Measurements from ENCODE around the gene IL1RN. TPM values are rescaled to one million over a fixed set of nuclear protein-coding genes. Genes with fewer than 3 reads are reported as not detected.

Gene IL1RN
- total RNA-seq, 1 donor from 2014 or later: not detected

DNA sequence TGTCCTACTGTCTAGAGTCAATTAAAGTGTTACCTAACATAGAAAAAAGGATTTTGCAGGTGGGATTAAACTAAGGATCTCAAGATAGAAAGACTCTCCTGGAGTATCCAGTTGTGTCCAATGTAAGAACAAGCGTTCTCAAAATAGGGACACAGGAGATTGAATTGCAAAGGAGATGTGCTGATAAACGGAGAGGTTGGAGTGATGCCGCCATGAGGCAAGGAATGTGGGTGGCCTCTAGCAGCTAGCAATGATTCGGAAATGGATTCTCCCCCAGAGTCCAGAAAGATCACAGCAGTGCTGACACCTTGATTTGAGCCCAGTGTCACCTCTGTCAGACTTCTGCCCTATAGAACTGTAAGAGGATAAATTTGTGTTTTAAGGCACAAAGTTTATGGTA is 24.1 kb upstream of the IL1RN start:
- no peak for DNase-seq (ENCODE audit: extremely low read depth, low read depth, low spot score)

DNA sequence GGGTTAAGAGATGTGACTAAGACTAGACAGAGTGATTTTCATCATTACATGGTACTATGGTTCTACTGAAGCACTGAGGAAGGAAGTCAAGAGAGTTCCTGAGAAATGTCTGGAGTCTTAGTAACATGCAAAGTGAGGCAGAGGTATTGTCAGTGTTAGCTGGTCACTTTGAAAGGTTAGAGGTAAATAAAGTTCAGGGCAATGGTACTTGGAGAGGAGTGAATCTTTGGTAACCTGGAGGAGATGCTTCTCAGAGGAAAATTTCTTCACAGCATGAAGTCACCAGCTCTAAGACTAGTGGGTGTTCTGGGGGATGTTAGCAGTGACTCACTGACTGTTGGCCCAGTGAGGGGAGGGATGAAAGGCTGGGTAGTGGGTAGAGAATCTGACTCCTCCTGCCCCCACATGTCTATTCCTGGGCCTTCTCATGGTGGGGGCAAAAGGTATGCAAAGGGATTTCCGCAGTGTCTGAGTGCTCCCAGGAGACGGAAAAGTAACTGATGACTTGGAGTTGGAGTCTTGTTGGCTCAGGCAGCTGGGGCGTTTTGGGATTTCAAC is 23.3 kb upstream of the IL1RN start:
- DNase-seq (ENCODE audit: extremely low read depth, low read depth, low spot score): no peak

DNA sequence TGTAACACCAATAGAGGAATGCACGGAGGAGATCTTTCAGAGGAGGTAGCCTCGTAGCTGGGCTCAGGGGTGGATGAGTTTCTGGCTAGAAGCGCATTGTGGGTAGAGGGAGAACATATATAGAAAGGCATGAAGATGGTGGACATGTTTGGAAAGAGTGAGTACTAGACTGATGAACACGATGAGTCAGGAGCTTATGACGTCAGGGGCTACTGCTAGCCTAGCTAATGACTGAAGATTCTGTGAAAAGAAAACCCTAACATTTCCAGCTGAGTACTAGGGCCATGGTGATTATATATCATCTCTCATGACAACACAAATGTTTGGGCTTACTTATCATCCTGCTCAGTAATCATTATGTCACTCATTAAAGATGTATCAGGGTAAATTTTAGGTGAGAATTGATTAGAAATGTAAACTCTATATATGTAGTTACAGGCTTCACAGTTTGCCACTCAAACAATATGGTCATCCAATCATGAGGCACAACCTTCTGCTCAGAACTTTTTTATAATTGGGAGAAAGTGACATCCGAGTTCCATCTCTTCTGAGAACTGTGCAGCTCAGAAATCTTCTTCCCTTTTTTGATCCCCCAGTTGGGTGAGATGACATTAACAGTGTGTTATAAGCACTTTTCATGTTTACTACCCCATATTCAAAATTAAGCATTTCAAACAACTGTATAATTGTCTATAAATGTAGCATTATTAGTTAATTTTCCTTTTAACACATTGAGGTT is 22.2 kb upstream of the IL1RN start:
- DNase-seq (ENCODE audit: extremely low read depth, low read depth, low spot score): no peak

DNA sequence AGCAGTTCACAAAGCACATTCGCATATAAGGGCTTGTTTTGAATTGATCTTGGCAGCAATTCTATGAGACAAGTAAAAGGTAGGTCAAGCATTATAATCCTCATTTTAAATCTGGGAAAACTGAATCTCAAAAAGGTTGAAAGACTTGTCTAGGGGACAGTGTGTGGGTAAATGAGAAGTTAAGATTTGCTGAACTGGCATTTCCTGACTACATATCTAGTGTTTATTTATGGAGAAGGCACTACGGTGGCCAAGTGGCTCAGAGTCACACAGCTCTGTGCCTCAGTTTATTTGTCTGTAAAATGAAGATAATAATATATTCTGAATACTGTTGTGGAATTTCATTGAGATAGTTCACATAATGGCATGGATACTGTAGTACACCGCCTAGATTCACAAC is 16.3 kb upstream of the IL1RN start:
- no peak for DNase-seq (ENCODE audit: extremely low read depth, low read depth, low spot score)

DNA sequence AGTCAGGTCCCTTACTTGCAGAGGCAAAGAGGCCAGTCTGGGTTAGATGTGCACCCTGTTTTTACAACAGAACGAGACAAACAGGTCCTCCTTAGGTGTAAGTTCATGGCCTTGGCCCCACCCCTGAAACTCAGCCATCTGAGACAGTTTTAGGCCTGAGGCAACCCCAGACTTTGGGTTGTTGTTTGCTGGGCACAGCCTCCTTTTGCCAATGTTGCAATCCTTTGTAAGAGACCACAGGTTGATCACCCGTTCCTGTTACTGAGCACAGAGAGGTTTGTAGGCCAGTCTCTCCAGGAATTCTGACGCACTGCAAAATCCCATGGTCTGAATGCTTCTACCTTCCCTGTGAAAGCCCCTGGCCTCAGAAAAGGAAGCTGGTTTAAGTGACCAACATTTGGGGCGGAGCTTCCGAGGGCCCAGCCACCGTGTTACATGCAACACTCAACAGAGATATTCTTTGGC is 15.5 kb upstream of the IL1RN start:
- no peak for DNase-seq (ENCODE audit: extremely low read depth, low read depth, low spot score)

DNA sequence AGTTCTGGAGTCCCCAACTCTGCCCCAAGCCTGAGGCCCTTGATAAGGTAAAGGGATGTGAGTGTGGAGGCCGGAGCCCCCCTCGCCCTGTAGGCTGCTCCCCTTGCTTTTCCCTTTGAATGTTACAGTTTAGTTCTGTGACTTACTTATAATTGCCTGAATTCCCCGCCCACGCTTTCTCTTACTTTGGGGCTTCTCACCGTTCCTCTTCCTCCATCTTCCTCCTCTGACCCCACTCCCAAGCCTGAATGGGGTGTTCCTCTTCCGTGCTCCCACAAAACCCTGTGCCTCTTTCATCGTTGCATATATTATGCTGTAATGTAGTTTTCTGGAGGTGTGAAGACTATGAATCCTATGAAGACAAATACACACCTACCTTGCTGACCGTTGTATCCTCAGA is 15.0 kb upstream of the IL1RN start:
- no peak for DNase-seq (ENCODE audit: extremely low read depth, low read depth, low spot score)

DNA sequence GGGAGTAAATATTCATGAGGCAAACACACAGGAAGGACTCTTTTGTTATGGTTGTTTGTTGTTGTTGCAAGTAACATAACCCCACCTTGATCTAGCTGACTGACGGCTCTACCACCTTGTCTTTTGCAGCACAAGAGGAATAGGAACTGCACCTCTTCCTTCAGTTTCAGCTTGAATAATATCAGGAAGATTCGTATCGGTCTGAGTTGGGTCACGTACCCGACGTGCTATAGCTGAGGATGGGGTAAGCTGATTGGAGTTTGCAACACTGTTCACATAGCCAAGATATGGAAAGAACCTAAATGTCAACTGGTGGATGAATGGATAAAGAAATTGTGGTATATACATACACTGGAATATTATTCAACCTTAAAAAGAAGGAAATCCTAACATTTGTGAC is 14.5 kb upstream of the IL1RN start:
- DNase-seq (ENCODE audit: extremely low read depth, low read depth, low spot score): no peak

DNA sequence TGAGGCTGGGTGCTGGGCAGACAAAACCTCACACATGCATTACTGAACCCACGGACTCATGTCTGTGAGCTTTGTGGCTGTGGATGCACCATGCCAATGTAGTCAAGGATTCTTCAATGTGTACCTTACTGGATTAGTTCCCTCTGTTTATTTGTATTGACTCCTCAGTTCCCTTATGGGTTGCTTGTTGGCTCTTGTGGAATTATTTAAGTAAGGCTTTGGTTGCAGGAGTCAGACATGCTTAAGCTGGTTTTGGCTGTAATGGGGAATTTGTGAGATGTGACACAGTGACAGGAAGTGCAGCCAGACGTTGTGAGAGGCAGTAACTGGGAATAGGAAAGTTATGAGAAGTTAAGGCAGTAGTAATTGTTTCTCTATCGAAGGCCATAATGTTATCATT is 13.6 kb upstream of the IL1RN start:
- no peak for DNase-seq (ENCODE audit: extremely low read depth, low read depth, low spot score)

DNA sequence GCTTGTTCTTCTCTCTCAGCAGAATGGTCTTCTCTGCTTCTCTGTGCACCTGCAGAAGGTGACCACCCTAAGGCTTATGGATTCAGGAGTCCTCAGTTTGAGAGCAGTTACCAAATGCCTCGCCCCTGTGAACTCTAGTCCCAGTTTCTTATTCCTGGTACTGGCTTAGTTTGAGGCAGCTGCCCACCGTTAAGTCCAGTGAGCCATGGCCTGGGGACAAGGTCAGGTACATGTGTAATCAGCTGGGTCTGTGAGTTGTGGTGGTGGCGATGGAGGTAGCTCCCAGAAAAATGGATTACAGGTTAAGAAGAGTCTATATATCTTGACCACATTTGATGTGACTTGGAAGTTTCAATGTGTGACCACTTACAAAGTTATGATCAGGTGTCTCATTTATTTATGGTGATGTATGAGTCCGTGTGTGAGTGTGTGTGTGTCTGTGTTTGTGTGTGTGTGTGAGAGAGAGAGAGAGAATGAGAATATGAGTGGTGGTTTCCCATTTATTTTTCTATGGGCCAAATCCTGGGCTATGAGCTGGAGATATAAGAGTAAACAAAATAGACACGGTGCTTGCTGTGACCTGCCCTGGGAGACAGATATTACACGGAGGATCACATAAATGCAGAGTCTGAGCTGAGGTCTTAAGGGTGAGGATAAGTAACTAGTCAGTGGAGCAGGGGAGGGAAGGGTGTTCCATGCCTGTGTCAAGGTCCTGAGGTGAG is 13.0 kb upstream of the IL1RN start:
- no peak for DNase-seq (ENCODE audit: extremely low read depth, low read depth, low spot score)

DNA sequence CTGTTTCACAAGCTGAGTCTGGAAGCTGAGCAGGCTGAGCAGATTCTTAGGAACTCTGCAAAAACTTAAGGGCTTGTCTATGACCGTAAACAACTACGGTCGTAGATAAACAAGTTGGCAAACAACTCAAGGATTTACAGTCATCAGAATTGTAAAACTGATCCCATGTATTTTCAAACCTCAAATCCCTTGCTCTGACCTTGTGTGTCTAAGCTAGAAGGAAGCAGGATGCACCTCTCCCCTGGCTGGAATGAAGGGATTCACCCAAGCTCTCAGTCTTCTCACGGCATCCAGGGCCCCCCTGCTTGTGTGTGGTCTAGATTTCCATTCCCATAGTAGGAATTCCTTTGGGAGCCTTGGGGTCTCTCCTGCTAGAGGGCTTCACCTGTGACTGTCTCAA is 12.4 kb upstream of the IL1RN start:
- no peak for DNase-seq (ENCODE audit: extremely low read depth, low read depth, low spot score)

DNA sequence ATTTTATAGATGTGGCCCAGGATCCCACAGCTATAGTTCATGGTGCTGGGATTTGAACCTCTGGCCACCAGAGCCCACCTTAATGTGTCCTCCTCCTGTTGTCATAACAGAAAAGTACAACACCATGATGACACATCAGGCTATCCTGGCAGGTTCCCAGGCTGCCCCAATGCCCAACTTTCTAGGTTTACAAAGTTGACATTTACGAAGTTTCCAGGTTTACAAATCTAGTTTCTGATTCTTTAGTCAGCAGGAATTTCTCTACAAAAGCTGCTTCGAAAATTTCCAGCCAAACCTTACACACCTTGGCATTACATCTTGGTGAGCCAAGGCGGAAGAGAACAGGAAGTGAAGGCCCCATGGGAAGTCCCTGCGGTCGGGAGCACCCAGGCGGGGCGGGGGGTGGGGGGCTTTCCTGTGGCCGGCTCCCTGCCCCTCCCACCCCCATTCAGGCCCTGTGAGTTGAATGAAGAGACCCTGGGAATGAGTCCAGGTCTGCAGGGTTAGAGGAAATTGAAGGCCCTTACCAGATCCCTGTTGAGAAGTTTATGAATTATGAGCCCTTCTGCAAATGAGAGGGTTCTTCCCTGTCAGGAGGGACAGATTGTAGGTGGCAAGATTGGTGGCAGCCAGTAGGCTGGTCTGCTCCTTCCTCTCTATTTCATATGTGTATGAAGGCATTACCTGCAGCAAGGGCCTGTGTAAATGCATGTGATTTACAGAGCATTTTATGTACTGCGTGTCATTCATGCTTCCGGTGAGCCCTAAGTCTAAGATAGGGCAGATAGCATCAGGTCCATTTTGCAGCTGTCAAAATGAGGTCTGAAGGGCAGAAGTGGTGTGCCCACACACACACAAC is 11.1 kb upstream of the IL1RN start:
- DNase-seq (ENCODE audit: extremely low read depth, low read depth, low spot score): no peak

DNA sequence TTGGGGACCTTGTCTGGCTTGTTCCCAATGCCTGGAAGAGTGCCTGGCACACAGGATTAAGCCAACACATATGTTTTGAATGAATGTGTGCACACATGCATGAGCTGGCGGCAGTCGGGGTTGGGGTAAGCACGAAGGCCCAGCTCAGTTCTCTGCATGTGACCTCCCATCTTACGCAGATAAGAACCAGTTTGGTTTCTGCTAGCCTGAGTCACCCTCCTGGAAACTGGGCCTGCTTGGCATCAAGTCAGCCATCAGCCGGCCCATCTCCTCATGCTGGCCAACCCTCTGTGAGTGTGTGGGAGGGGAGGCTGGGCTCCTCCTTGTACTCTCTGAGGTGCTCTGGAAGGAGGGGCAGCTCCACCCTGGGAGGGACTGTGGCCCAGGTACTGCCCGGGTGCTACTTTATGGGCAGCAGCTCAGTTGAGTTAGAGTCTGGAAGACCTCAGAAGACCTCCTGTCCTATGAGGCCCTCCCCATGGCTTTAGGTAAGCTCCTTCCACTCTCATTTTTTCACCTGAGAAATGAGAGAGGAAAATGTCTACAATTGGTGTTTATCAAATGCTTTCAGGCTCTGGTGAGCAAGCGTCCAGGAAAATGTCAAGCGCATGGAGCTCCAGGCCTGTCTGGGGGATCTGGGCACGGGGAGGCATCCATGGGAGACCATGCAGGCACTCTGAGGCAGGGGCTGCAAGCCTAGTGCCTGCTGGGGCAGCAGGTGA is 9.7 kb upstream of the IL1RN start:
- no peak for DNase-seq (ENCODE audit: extremely low read depth, low read depth, low spot score)

DNA sequence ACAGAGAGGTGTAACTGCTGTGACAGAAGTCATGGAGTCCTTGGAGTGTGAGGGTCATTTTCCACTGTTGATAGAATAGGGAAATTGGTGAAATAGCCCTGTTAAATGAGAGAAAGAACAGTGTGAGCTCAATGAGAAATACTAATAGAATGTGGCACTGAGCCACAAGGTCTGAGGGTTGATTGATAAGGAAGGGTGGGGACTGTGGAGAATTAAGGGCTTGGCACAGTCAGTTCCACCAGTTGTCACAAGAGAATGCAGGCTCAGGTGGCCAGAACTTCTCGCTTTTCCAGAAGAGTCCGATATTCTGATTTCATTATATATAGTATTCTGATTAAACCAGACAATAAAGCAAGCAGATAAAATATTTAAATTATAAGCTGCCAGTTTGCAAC is 9.1 kb upstream of the IL1RN start:
- no peak for DNase-seq (ENCODE audit: extremely low read depth, low read depth, low spot score)

DNA sequence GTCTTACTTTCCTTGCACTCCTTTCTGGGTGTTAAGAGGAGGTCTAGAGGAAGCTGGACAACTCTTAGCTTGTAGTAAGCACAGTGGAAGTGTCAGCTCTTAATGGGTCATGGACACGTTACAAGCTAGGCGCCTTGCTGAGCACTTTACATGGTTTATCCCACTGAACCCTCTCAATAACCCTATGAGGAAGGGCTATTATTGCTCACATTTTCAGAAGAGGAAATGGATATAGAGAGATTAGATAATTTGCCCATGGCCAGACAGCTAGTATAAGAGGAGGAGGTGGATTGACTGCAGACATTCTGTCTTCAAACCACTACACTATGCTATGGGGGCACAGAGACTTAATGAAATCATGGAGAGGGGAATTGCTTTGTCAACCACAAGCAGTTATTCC is 8.3 kb upstream of the IL1RN start:
- DNase-seq (ENCODE audit: extremely low read depth, low read depth, low spot score): no peak

DNA sequence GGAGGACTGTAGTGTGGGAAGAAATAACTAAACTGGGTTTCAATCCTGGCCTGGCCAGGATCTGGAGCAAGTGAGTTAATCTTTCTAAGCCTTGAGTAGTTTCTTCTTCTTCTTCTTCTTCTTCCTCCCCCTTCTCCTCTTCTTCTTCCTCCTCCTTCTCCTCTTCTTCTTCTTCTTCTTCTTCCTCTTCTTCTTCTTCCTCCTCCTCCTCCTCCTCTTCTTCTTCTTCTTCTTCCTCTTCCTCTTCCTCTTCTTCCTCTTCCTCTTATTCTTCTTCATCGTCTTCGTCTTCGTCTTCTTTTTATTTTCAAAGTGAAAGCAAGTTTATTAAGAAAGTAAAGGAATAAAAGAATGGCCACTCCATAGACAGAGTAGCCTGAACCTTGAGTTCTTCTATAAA is 6.5 kb upstream of the IL1RN start:
- DNase-seq (ENCODE audit: extremely low read depth, low read depth, low spot score): no peak

DNA sequence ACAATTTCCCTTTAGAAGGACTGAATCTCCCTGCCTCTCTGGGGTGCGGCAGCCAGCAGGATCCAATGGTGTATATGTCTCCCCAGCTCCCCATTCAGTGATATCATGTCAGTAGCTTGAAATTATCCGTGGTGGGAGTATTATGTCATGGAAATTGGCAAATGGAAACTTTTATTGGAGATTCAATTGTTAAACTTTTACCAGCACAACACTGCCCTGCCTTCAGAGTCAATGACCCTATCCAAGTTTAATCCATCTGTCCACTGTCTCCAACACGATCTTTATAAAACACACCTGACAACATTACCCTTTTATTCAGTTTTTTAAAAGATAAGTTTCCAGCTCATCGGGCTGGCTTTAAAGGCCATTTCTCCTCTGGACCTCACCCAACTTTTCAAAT is 5.0 kb upstream of the IL1RN start:
- no peak for DNase-seq (ENCODE audit: extremely low read depth, low read depth, low spot score)

DNA sequence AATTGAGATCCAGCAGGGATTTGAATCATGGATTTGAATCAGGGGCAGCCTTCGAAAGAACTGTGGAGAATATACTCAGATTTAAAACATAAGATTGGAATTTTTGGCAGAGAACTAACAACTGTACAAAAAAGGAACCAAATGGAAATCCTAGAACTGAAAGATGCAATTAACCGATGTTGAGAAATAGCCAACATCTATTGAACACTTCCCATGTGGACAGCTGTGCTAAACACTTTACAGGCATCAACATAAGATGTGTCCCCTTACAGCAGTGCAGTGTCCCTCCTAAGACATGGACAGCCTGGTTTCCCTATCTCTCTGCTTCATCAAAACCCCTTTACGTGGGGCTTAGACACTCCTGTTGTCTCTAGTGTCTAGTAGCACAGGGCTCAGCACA is 3.7 kb upstream of the IL1RN start:
- no peak for DNase-seq (ENCODE audit: extremely low read depth, low read depth, low spot score)

DNA sequence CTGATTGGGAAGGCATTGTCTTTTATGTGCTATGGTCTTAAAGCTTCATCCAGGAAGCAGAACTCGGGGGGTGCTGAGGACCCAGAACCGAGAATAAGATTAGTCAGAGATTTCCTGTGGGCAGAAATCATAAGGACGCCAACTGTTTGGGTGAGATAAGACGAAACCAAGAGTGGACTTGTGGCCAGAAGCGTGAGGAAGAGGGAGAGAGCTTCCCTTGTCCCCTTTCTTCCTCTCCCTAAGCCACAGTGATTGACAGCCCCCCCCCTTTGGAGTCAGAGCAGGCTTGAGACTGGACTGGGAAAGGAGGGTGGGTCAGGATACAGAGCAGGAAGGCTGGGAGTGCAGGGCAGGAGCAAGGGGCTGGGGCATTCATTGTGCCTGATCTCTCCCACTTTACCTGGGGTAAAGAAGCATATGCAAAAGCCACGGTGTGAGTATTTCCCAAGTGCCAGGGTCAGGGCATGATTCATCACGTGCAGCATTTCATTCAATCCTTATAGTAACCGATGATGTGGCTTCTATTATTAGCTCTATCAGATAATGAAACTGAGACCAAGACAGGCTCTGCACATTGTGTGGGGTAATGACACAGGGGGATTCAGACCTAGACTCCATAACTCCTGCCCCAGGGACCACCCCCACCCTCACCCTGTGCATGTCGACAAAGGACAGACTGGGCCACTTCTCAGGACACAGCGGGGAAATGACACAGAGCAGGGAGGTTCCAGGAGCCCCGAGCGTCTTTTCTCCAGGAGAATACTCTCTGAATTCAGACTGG is 3.0 kb upstream of the IL1RN start:
- DNase-seq (ENCODE audit: extremely low read depth, low read depth, low spot score): no peak

DNA sequence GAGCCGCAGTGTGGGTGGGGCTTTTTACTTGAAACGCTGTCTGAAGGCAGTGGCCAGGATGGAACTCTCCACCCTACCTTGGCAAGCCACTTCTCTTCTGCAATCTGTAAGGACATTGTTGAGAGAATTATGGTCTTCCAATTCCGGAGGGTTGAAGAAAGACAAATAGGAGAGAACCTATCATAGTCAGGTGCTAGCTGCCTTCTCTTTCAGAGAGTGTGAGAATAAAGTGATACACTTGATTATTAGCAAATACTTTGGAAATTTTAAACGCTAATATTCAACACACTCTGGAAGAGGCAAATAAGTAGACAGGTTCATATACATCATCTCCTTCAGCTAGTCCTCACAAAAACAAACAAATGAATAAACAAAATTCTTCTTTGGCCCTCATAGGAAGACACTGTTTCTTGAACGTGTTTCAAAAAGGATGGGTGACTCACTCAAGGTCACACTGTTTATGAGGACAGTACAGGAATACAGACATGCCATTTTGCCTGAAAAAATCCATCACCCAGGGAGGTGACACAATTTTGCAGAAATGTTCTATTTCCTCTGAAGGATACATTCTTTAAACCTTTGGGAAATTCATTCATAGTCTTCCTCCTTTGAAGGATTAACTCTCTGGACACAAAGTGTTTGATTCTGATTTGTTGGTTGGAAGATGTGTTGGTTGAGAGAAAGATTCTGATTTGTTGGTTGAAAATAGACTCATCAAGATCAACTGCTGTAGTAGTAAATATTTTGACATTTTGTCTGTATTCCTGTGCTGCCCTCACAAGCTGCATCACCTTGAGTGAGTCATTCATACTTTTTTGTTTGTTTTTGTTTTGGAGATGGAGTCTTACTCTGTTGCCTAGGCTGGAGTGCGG is 2.2 kb upstream of the IL1RN start:
- DNase-seq (ENCODE audit: extremely low read depth, low read depth, low spot score): no peak
